Transverse colon (tissue), 3 donors: ENCODE results near the gene C2orf42.

Experiments
- CTCF ChIP-seq, 5 experiments: fragments of 200-600 bp in 3 of 5; fragments of 450-650 bp in 2 of 5; sonication (generic) in 3 of 5; IDR thresholded peaks; 1 replicate in 2 of 5; 2 replicates in 3 of 5; pipeline ENCODE4 v1.5.1; 2016 to 2017; ENCODE audit warnings: antibody characterized with exemption in 5 of 5, inconsistent platforms in 3 of 5, mild to moderate bottlenecking in 2 of 5, moderate library complexity in 1 of 5
- EP300 ChIP-seq: sonication (generic); formaldehyde crosslinking; IDR thresholded peaks from one replicate; pipeline ENCODE4 v1.6.1; 2017; ENCODE audit warnings: antibody characterized with exemption, low read depth
- POLR2A ChIP-seq: fragments of 450-650 bp; IDR thresholded peaks from one replicate; pipeline ENCODE4 v1.6.1; 2016; ENCODE audit warnings: antibody characterized with exemption, mild to moderate bottlenecking, moderate library complexity

GRCh38 chr2:70160545-70160944 is 30.3 kb downstream of the C2orf42 start:
- no peak for TF ChIP-seq CTCF (IDR thresholded peaks at IDR 0.05)
- TF ChIP-seq POLR2A = no peak
- no peak for TF ChIP-seq EP300
